ENCODE data around the gene CDH22. TPM values are rescaled to one million over a fixed set of nuclear protein-coding genes. Genes with fewer than 3 reads are reported as not detected.

Gene CDH22
- total and polyA plus RNA-seq, 9 of the 15 experiments (the other 6 are each of a cell fraction or from before 2014, with no cell fraction given), result 0.07 to 0.08 TPM; not detected in 7

DNA sequence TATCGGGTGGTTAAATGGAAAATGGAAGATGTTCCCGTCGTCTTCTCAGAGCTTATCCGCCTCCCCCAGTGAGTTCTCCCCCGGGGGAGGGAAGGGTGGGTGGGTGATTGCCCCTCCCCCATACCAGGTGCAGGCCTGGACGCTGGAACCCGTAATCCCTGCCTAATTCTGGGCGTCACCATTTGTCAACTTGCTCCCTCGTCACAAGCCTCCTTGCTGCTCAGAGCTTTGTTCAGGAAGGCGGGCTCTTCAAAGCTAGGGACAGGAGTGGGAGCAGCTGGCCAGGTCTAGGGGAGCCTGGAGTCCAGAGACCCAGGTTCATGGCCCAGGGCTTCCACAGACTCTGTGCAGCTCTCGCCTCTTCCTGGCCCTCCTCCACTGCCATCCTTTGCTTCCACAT lies 25.6 kb downstream of the CDH22 start:
- no peaks in the 10 kb centered on the region for H3K9me1 ChIP-seq (ENCODE audit: control insufficient read depth, insufficient read depth, low read length)
- H4K20me1 ChIP-seq (replicated peaks; ENCODE audit: control insufficient read depth, insufficient read depth, low read length), result 0 out of 2 replicates have a peak, but pooled peaks cover 6% of the 10 kb centered on the region
- no peak for TF ChIP-seq ZNF324 (CRISPR knock-in tag; IDR thresholded peaks at IDR 0.05)
- no peak for TF ChIP-seq HMG20A (CRISPR knock-in tag; conservative IDR thresholded peaks at IDR 0.05)
- no peak for TF ChIP-seq JUND (IDR thresholded peaks at IDR 0.05; ENCODE audit: borderline replicate concordance, low read depth, low read length)
- no peak for TF ChIP-seq JUND (tag; IDR thresholded peaks at IDR 0.05; ENCODE audit: borderline replicate concordance, low read depth, low read length)
- no peak for TF ChIP-seq IFI16 (CRISPR knock-in tag; IDR thresholded peaks at IDR 0.05)
- TF ChIP-seq TAF1 (IDR thresholded peaks at IDR 0.05; ENCODE audit: control insufficient read depth, extremely low read depth, insufficient read depth, low read length, severe bottlenecking), result no peak
- TF ChIP-seq POLR2H (tag; IDR thresholded peaks at IDR 0.05; ENCODE audit: low read depth), result no peak
- TF ChIP-seq, protein P1, sequence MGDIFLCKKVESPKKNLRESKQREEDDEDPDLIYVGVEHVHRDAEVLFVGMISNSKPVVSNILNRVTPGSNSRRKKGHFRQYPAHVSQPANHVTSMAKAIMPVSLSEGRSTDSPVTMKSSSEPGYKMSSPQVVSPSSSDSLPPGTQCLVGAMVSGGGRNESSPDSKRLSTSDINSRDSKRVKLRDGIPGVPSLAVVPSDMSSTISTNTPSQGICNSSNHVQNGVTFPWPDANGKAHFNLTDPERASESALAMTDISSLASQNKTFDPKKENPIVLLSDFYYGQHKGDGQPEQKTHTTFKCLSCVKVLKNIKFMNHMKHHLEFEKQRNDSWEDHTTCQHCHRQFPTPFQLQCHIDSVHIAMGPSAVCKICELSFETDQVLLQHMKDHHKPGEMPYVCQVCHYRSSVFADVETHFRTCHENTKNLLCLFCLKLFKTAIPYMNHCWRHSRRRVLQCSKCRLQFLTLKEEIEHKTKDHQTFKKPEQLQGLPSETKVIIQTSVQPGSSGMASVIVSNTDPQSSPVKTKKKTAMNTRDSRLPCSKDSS (IDR thresholded peaks at IDR 0.05; ENCODE audit: low read depth, partially characterized antibody), result no peak
- no peak for TF ChIP-seq ZNF347 (CRISPR knock-in tag; IDR thresholded peaks at IDR 0.05; ENCODE audit: low read depth)
- TF ChIP-seq ZNF282 (CRISPR knock-in tag; IDR thresholded peaks at IDR 0.05), result no peak
- TF ChIP-seq, protein P2, sequence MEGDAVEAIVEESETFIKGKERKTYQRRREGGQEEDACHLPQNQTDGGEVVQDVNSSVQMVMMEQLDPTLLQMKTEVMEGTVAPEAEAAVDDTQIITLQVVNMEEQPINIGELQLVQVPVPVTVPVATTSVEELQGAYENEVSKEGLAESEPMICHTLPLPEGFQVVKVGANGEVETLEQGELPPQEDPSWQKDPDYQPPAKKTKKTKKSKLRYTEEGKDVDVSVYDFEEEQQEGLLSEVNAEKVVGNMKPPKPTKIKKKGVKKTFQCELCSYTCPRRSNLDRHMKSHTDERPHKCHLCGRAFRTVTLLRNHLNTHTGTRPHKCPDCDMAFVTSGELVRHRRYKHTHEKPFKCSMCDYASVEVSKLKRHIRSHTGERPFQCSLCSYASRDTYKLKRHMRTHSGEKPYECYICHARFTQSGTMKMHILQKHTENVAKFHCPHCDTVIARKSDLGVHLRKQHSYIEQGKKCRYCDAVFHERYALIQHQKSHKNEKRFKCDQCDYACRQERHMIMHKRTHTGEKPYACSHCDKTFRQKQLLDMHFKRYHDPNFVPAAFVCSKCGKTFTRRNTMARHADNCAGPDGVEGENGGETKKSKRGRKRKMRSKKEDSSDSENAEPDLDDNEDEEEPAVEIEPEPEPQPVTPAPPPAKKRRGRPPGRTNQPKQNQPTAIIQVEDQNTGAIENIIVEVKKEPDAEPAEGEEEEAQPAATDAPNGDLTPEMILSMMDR (IDR thresholded peaks at IDR 0.05 in 2 of 3, conservative IDR thresholded peaks at IDR 0.05 in 1 of 3; ENCODE audit: insufficient read depth in 2 of 3, low read depth in 1 of 3, low read length in 3 of 3), result no peak
- no peak for TF ChIP-seq TOE1 (IDR thresholded peaks at IDR 0.05; ENCODE audit: borderline replicate concordance)
- no peak for TF ChIP-seq TOE1 (CRISPR knock-in tag; IDR thresholded peaks at IDR 0.05; ENCODE audit: borderline replicate concordance, low read depth)
- TF ChIP-seq, protein P3, sequence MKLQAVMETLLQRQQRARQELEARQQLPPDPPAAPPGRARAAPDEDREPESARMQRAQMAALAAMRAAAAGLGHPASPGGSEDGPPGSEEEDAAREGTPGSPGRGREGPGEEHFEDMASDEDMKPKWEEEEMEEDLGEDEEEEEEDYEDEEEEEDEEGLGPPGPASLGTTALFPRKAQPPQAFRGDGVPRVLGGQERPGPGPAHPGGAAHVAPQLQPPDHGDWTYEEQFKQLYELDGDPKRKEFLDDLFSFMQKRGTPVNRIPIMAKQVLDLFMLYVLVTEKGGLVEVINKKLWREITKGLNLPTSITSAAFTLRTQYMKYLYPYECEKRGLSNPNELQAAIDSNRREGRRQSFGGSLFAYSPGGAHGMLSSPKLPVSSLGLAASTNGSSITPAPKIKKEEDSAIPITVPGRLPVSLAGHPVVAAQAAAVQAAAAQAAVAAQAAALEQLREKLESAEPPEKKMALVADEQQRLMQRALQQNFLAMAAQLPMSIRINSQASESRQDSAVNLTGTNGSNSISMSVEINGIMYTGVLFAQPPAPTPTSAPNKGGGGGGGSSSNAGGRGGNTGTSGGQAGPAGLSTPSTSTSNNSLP (IDR thresholded peaks at IDR 0.05; ENCODE audit: borderline replicate concordance, low read depth, low read length), result no peak
- BruUV-seq (replicated peaks), result no TSS peak
- intact Hi-C loops (cut with micrococcal nuclease) (no loop called here), in situ Hi-C loops (cut with MboI) (no loop called here)
- CTCF ChIA-PET (ENCODE audit: low intra/inter-chr PET ratio), result no interaction called here
- POLR2A ChIA-PET, result interaction anchor here (0.7 kb wide), 1 partner anchor 10 kb away, joined by 3 read pairs; no protein-coding TSS in a partner anchor
- H3K9me3 ChIP-seq (replicated peaks; ENCODE audit: control insufficient read depth, insufficient read depth, low read depth, low read length), result no peaks in the 10 kb centered on the region
- no peak for ATAC-seq
- H3K79me2 ChIP-seq (ENCODE audit: control insufficient read depth, insufficient read depth, low read length), result no peaks in the 10 kb centered on the region
- H3K36me3 ChIP-seq (ENCODE audit: control insufficient read depth, insufficient read depth, low read length), result no peaks in the 10 kb centered on the region
- no peak overlapping the region for H3K4me3 ChIP-seq
- no peak for FAIRE-seq
- no peak overlapping the region for H3K4me2 ChIP-seq (ENCODE audit: insufficient read depth, low read length)
- H2AFZ ChIP-seq (ENCODE audit: low read depth, low read length), result no peak overlapping the region
- peaks cover 3 to 10% of the 10 kb centered on the region in 2 experiments; a peak in 4 of 5 replicates for H3K4me1 ChIP-seq (replicated peaks in 1 of 2; ENCODE audit: control insufficient read depth in 2 of 2, insufficient read depth in 2 of 2, low read length in 2 of 2)
- no peak overlapping the region for H3K27ac ChIP-seq (ENCODE audit: extremely low read depth, low read depth, low read length)
- peaks cover 32 to 58% of the 10 kb centered on the region in 2 experiments for H3K27me3 ChIP-seq (ENCODE audit: control insufficient read depth in 2 of 2, insufficient read depth in 2 of 2, low read length in 2 of 2)
- no peak for DNase-seq (ENCODE audit: extremely low read depth in 1 of 4, low spot score in 3 of 4)
- H3K9ac ChIP-seq (ENCODE audit: insufficient read depth in 1 of 2, low read depth in 2 of 2, low read length in 2 of 2), result no peak overlapping the region
- 2% methylated on average over 11 of the region's 11 CpGs for WGBS (ENCODE audit: insufficient coverage, low coverage, missing lambda C conversion rate)
